NCI-H1436 treated with DMSO at 0.1 percent for 48 hours (cell line): ENCODE results near the gene GATA2.

Source experiments
- DNase-seq: peaks from one replicate; lab custom pipeline; 2025; lab: John Stamatoyannopoulos, UW

GATA2 gene

DNA sequence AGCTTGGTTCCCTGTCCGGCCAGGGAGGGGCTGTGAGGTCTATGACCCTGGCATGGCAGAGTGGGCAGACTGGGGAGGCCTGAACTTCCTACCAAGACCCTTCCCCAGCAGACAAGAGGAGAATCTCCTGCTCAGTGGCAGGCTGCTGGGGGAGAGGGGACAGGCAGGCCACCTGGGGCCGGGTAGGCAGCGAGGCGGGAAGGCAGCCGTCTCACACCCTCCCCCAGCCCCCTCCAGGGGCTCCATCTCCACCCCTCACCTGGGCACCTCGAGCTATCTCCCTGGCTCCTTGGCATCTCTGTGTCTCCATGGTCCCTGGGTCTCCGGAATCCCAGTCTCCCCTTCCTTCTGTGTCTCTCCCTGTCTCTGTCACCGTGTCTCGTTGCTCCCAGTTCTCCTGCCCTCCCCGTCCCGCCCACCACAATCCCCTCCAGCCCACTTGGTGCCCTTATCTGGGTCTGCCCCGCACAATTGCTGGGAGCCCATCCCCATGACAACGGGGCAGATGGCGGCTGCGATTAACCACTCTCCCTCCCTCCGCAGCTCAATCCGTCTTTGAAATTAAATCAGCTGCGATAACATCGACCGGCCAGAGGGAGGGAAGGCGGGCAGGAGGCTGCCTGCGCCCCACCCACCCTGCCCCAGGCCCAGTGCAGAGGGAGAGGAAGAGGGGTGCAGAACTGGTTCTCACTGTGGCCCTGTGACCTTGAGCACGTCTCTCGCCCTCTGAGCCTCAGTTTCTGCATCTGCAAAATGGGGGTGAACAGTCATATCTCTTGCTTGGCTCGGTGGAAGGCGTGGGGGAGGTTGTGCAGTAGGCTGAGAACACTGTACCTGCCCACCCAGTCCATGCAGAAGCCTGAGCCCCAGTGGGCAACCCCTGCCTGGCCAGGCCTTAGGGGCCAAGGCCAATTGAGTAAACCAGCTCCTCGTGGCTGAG, 36.0 kb downstream of the GATA2 start:
- DNase-seq: no peak

DNA sequence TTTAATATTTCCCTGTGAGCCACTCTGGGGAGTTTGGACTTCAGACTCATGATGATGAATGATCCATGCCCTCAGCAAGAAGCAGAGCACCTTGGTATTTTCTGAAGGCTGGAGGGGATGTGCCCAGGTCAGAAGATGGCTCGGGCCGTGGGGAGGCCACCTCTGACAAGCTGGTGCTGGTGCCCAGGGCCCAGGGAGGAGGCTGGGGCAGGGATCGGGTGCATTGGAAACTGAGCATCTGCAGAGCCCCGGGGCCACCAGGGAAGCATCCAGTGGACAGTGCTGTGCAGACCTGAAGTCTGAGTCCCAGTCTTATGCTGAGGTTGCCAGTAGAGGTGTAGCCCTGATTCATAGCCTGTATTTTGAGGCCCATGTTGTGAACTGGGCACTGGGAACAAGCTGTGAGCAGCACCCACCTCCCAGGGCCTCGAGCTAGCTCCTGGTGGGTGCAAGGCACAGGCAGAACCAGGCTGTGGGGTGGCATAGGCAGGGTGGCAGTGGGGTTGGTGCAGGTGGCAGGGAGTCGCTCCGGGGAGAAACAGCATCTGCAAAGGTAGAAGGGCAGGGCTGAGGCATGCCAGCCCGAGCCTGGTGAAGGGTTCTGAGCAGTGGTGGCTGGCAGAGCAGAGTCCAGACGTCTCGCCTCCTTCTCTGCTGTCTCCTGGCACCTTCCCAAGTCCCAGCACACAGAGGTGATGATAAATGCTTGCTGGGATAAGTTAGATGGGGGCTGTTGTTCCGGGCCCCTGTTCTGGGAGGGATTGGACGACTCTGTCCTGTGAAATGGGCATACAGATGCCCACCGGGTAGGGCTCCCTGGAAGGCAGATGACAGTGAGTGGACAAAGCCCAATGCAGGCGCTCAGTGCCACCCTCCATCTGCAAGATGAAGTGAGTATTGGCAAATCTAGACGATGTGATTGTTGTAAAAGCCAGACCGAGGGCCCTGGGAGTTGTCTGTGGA, 36.9 kb downstream of the GATA2 start:
- no peak for DNase-seq

DNA sequence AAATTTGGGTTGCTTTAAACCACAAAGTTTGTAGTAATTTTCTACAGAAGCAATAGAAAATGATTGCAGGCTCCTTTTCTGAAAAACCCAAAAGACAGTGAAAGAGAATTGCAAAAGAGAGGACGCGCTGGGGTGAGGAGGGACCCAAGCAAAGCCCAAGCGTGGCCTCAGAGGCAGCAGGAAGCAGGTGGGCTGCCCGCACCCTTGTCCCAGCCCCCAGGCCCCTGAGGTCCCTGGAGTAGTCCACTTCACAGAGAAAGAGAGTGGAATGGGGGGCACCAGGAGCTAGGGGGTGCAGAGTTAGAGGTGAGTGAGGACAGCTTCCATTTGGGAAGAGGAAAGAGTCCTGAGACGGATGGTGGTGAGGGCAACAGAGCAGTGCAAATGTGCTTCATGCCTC, 37.9 kb downstream of the GATA2 start:
- DNase-seq: no peak

DNA sequence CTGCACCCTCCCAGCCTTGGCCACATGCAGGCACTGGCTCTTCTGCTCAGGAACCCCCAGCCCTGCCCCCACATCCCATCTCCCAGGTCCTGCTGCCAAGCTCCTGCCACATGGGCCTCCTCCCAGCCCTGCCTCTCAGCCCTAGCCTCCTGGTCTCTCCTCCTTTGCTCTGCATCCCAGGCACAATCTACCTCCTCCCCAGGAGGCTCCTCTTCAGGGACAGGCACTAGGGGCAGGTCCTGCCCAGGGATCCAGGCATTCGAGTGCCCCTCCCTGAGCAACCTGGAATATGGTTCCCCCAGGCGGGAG, 38.7 kb downstream of the GATA2 start:
- DNase-seq: no peak

DNA sequence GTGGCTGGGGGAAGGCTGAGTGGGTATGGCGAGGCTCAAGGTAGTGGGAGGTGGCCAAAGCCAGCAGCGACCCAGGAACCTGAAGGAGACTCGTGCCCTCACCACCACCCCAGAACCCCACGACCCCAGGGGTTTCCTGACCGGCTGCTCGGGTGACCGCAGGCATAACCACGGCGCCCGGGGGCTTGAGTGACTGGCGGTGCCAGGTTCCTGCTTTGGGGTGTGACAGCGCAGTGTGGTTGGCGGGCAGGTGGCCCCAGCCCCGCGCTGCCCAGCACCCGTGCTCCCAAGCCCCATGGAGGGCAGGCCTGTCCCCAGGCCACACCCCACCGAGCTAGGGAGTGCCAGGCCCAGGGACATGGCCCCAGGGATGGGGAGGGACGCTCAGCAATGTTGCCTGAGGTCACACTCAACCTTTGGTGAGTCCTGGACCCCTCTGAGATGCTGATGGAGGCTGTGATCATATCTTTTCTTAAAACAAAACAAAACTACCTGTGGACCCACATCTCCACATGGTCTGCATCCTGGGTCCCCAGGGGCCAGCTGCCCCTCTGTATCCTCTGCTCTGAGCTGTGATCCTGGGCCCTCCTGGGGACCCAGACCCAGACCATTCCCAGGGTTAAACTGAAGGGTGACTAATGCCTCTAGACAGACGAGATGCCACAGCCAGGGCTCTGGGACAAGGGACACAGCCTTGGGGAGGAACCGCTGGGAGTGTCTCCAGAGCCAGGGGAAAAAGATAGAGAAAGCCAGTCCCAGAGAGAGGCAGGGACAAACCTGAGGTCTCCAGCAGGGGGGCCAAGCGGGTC, 39.3 kb downstream of the GATA2 start:
- DNase-seq: no peak

DNA sequence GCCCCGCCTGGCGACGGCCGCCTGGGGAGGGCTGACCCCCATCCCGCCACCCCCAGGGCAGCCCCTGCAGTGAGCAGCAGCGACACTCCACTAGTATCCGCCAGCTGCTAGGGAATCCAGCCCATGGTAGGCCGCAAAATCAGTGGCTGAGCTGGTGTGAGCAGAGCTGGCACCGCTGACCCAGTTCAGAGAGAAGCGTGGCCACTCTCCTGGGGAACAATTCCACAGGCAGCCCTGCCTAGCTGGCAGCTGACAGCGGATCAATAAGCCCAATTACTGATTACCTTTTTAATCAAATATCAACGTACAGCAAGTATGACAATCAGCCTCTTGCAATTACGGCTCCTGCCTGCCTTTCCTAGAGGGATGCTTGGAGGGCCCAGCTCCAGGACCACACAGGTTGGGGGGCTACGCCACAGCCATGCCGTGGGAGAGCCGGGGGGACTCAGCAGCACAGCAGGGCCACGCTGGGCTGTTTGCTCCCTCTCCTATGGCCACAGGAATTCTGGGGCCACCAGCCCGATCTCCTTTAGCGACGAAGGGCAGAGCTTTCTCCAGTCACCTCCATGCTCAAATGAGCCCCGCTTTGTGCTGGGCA, 40.2 kb downstream of the GATA2 start:
- DNase-seq: no peak

DNA sequence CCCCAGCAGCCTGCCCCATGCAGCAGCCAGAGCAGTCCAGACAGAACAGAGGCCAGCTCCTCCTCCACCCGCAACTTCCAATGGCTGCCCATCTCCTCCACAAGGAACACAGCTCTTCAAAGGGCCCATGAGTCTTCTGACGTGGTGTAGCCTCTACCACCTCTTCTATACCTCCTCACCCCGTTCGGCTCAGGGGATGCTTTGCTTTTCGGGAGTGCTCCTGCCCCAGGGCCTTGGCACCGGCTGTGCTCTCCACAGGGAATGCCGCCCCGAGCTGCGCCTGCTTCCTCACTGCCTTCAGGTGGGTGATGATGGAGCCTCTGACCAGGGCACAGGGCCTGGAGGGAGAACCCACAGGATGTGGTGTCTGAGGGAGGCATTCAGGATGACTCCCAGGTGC, 40.9 kb downstream of the GATA2 start:
- no peak for DNase-seq

DNA sequence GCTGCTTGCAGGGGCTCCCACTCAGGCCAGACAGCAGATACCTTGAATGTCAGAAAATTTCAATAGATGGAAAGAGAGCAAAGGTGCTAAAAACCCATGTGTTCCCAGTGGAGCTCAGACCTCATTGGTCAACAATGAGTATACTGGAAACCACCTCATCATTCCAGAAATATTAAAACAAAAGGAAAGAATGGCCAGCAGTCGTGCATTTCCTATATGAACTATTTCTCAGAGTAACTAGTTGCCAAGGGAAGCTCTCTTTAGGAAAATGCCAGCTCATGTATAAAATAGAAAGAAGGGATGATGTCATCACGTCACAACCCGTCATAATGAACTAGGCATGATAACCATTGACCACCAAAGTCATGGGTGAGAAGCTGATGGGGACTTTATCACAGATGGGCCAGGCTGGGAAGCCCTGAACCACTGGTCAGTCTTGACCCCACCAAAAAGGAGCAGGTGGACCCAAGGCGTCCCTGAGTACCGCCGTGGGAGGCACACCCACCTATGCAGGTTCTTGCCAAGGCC, 43.8 kb downstream of the GATA2 start:
- DNase-seq: no peak

DNA sequence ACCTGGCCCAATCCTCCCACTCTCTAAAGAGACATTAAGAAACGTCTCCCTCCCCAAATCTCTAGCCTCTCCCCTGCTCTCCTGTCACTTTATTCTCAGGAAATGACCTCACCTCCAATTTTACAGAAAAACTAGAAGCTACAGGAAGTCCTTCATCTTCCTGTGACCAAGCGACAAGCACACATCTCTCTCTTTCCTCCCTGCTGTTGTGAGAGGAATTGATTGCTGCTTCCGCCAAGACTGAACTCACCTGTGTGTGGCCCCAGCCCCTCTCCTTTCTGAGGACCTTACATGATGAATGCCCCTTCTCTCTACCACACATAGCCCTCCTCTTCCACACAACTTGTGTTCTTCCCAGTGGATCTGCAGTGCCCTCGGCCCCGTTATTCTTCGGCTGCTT, 44.5 kb downstream of the GATA2 start:
- DNase-seq: no peak

DNA sequence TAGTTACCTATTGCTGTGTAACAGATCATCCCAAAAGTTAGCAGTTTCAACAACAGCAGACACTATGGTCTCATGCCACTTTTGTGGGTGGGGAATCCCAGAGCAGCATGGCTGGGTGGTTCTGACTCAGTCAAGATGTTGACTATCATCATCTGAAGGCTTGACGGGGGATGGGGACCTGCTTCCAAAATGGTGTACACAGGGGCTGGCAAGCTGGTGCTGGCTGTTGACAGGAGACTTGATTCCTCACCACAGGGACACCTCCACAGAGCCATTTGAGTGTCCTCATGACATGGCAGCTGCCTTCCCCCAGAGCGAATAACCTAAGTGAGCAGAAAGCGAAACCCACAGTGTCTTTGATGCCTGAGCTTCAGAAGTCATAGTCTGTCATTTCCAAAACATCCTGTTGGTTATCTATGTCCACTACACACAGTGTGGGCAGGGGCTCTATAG, 45.4 kb downstream of the GATA2 start:
- DNase-seq: no peak

DNA sequence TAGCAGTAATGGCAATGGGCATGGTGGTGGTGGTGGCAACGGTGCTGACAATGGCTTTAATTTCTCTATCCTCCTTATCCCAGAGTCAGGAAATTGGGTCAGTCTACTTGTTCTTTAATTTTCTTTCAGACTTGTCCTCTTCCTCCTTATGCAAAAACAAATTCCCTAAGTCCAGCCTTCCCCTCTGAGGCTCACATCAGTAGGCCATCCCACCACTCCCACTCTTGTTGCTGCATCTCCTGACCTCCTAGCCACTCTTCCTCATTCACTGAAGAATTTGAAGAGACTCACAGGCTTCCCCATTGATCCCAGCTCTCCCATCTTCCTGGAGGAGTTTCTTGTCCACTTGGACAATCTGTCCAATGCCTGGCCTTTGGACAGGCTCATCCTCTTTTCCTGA, 46.2 kb downstream of the GATA2 start:
- DNase-seq: no peak

DNA sequence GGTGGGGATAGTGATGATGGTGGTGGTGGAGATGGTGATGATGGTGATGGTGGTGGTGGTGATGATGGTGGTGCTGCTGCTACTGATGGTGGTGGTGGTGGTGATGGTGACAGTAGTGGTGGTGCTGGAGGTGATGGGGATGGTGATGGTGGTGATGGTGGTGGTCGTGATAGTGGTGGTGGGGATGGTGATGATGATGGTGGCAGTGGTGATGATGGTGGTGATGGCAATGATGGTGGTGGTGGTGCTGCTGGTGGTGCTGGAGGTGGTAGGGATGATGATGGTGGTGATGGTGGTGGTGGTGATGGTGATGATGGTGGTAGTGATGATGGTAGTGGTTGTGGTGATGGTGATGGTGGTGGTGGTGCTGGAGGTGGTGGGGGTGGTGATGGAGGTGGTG, 47.6 kb downstream of the GATA2 start:
- no peak for DNase-seq

DNA sequence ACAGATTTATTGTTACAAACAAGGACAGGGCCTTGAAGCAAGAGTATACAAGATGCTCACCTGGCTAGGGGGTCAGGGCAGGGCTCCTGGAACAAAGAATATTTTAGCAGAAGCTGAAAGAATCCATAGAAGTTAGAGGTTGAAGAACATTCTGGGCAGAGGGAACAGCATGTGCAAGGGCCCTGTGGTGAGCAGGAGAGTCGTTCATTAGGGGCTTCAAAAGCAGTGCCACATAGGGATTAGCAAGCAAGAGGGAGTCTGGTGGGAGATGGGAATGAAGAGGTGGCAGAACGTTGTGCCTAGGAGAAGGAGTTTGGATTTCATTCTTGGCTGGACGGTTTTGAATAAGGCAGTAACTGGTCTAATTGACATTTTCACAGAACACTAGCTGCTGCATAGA, 49.2 kb downstream of the GATA2 start:
- no peak for DNase-seq

DNA sequence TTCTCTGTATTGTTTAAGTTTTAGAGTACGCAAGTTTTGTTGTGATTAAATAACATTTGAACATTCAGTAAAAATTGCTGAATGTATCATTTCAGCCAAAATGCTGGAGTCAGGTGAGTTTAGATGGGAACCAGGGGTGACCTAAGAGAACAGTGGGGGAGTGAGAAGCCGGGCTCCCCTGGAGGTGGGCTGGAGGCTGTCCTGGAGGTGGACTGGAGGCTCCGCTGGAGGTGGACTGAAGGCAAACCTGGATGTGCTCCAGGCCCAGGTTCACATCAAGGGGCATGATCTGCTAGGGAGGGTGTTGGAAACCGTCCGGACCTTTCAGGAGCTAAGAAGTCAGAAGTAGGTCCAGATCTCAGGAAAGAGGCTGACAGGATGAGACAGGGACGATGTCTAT, 50.1 kb downstream of the GATA2 start:
- no peak for DNase-seq

DNA sequence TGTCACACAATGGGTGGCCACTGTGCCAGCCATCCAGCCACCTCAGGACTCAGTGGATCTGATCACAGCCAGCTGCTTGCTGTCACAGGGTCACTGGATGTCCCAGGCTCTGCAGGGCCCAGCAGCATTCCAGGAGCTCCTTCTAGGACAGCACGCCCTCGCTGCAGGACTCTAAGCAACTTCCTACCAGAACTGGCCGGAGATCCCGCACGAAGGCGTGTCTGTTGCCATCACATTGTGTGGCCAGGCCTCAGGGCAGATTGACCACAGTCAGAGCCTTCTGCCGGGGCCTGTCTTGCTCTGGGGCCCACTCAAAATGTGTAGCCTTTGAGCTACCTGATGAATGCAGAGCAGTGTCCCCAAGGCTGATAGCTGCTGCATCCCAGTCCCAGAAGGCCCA, 50.9 kb downstream of the GATA2 start:
- no peak for DNase-seq

DNA sequence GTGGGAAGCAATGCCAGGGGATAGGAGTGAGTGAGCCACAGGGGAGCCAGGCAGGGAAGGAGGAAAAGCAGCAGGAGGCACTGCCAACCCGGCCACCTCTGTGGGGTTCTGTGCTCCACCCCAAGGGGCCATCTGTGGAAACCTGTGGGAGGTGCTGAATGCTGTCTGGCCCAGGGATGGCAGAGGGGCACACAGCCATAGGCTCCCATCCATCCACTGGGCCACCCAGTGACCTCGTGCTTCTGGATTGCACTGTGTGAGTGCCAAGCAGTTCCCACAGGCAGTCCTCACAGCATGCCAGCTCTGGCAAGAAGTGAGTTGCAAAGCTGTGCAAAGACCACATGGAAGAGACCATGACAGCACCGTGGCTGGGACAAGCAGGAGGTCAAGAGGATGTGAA, 53.8 kb downstream of the GATA2 start:
- DNase-seq: no peak

DNA sequence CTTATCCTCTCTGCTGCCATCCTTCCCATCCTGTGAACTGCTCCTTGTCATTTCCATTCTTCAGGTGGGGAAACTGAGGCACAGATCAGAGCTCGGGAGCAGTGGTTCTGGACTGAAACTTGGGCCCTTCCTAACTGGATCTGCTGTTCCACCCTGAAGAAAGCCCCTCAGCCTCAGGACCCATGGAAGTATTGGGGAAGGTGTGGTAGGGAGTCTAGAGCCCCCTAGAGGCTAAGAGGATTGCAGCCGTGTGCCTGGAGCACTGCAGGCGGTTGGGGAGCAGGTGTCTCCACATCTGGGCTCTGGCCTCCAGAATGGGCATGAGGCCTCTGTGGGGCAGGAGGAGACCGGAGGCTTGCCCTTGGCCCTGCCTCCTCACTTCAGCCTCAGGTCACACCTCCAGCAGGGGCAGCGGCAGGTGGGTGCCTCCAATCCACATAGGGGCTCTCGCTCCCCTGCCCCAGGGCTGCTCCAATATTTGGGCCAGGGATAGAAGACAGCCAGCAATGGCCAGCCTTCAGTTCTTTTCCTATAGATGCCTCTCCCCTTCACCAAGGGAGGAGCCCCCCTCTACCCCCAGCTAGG, 54.4 kb downstream of the GATA2 start:
- DNase-seq: no peak

DNA sequence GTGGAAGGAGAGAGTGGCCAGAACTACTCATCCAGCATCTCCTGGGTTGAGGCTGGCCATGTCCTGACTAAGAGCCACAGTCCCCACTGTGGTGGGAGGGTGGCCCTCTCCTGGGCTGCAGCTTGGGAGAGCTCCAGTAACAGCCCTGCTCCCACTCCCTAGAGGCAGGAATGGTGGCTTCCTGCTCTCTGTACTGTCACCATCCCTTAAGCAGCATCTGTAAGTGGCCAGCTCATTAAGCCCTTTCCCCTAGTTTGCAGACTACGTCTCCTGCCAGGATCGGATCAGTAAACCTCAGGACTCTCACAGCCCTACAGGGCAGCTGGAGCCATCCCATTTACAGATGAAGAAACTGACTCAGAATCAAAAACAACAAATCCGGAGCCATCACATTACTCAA, 56.8 kb downstream of the GATA2 start:
- no peak for DNase-seq

DNA sequence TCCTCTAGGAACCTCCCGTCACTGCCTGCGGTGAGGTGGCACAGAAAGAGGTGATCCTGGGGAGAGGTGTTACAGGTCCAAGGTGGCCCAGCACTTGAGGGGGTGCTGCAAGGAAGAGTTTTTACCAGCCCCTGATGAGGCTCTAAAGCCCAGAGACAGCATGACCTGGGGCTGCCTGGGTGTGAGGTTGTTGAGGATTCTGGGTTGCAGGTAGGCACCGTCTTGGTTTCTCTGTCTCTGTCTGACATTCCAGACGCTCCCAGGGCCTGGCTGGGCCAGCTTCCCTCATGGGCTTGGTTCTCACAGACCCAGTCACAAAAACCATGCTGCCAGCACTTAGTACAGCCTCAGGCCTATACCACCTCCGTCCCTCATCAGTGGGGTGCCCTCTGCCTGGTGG, 57.4 kb downstream of the GATA2 start:
- DNase-seq: no peak

DNA sequence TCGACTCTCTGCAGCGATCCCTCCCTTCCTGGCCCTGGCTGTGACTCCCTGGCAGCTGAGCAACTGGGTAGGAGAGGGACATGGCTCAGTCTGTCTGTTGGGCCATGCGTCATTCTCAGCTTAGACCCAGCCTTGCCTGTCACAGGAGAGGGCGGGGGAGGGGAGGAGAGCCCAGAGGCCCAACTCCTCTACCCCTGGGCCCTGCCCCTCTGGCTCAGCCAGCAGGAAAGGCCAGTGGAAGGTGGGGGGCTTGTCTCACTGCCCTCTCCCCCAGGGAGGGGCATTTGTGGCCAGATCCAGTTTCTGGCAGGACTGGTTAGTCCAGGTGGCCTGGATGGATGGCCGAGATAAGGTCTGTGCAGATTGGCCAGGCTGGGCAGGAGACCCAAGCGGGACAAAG, 57.9 kb downstream of the GATA2 start:
- no peak for DNase-seq

DNA sequence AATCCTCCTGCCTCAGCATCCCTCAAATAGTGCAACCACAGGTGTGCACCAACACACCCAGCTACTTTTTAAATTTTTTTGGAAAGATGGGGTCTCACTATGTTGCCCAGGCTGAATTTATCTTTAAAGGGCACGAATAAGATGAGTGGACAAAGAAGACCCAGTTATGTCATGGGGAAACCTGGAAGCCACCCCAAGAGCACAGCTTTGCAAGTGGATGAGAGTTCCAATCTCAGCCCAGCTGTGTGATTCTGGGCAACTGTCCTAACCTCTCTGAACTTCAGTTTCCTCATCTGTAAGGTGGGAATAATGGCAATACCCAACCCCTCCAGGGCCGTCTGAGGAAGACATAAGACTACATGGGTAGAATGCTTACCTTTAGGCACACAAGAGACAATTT, 58.5 kb downstream of the GATA2 start:
- no peak for DNase-seq
